GM21381 (cell line): Measurements from ENCODE around the gene SYT2.

Experiments
- ATAC-seq: cut with Tn5 transposase; IDR thresholded peaks from one replicate; pipeline ENCODE4 v1.9.1; 2021; ENCODE audit warnings: mild to moderate bottlenecking, moderate library complexity; ENCODE audit not compliant: unreplicated experiment

Gene SYT2

GRCh38 chr1:202680586-202681352 lies 29.5 kb downstream of the SYT2 start:
- no peak for ATAC-seq

- ATAC-seq = no peak
Observed at GRCh38 chr1:202679406-202680177, 30.7 kb downstream of the SYT2 start.

GRCh38 chr1:202677433-202677832 lies 32.8 kb downstream of the SYT2 start:
- no peak for ATAC-seq

GRCh38 chr1:202673531-202673930 lies 36.7 kb downstream of the SYT2 start:
- no peak for ATAC-seq

- no peak for ATAC-seq
Observed at GRCh38 chr1:202671399-202671798, 38.9 kb downstream of the SYT2 start.

GRCh38 chr1:202665417-202665816 lies 44.8 kb downstream of the SYT2 start:
- ATAC-seq = no peak

GRCh38 chr1:202664083-202664482 lies 46.2 kb downstream of the SYT2 start:
- ATAC-seq = no peak

GRCh38 chr1:202663131-202663530 lies 47.1 kb downstream of the SYT2 start:
- no peak for ATAC-seq

- no peak for ATAC-seq
Observed at GRCh38 chr1:202662081-202662480, 48.2 kb downstream of the SYT2 start.

GRCh38 chr1:202661136-202661845 lies 49.0 kb downstream of the SYT2 start:
- ATAC-seq = no peak

- ATAC-seq = no peak
Observed at GRCh38 chr1:202659974-202660373, 50.3 kb downstream of the SYT2 start.

GRCh38 chr1:202659541-202659940 lies 50.7 kb downstream of the SYT2 start:
- no peak for ATAC-seq

- no peak for ATAC-seq
Observed at GRCh38 chr1:202658769-202659168, 51.5 kb downstream of the SYT2 start.

- ATAC-seq = no peak
Observed at GRCh38 chr1:202658251-202658759, 51.9 kb downstream of the SYT2 start.

GRCh38 chr1:202656951-202657646 lies 53.2 kb downstream of the SYT2 start:
- ATAC-seq = no peak

- no peak for ATAC-seq
Observed at GRCh38 chr1:202656057-202656456, 54.2 kb downstream of the SYT2 start.

GRCh38 chr1:202654079-202654478 lies 56.2 kb downstream of the SYT2 start:
- no peak for ATAC-seq

GRCh38 chr1:202649553-202650392 lies 60.5 kb downstream of the SYT2 start:
- ATAC-seq = no peak

- no peak for ATAC-seq
Observed at GRCh38 chr1:202648605-202649226, 61.5 kb downstream of the SYT2 start.

GRCh38 chr1:202645097-202645476 lies 65.2 kb downstream of the SYT2 start:
- ATAC-seq = no peak
